Epithelial cell of proximal tubule (primary cell): ENCODE data around the gene DNAJC27. TPM values are rescaled to one million over a fixed set of nuclear protein-coding genes. Genes with fewer than 3 reads are reported as not detected.

ENCODE experiments used
- DNase-seq: peaks from one replicate; pipeline ENCODE4 v3.0.0-alpha.2; 2011; ENCODE audit warnings: low read depth
- H3K4me3 ChIP-seq: 2 replicates; pipeline ENCODE4 v1.5.1; 2011; ENCODE audit warnings: low read depth, mild to moderate bottlenecking, low read length
- CTCF ChIP-seq: conservative IDR thresholded peaks from 2 replicates; pipeline ENCODE4 v1.5.1; 2012; ENCODE audit warnings: low read depth, mild to moderate bottlenecking, low read length
- total RNA-seq: library from RNA; depleted of rRNA; stranded (reverse); fragments of >200 nt; gene quantifications from 2 replicates; pipeline ENCODE4 v1.2.3, GENCODE V29; 2015

The DNAJC27 gene
- total RNA-seq, 1 donor from 2014 or later, result 2.1 TPM

GRCh38 chr2:24912523-24912922, 59.2 kb downstream of the DNAJC27 start:
- no peak for DNase-seq
- no peak for TF ChIP-seq CTCF

GRCh38 chr2:24910245-24910644, 61.5 kb downstream of the DNAJC27 start:
- no peak for DNase-seq
- no peak for TF ChIP-seq CTCF
- H3K4me3 ChIP-seq, result no peak overlapping the region

More at GRCh38 chr2:24912523-24912922, 59.2 kb downstream of the DNAJC27 start:
- no peak overlapping the region for H3K4me3 ChIP-seq

GRCh38 chr2:24909555-24910177, 62.1 kb downstream of the DNAJC27 start:
- no peak for TF ChIP-seq CTCF
- no peak overlapping the region for H3K4me3 ChIP-seq
- DNase-seq, result no peak

- no peak overlapping the region for H3K4me3 ChIP-seq
- TF ChIP-seq CTCF, result no peak
- DNase-seq, result no peak
Measured at GRCh38 chr2:24908461-24908901, 63.3 kb downstream of the DNAJC27 start.

GRCh38 chr2:24907116-24907515, 64.6 kb downstream of the DNAJC27 start:
- H3K4me3 ChIP-seq, result no peak overlapping the region
- TF ChIP-seq CTCF, result no peak
- DNase-seq, result no peak

- TF ChIP-seq CTCF, result no peak
- no peak for DNase-seq
- no peak overlapping the region for H3K4me3 ChIP-seq
Measured at GRCh38 chr2:24906466-24906865, 65.3 kb downstream of the DNAJC27 start.
